HG03575 (cell line): Measurements from ENCODE around the gene GJC2.
"Not testable (repeated sequence)": the region's sequence is repeated elsewhere in the genome, so short reads cannot be mapped to it uniquely, and the experiment has no call there.

Experiments
- ATAC-seq: cut with Tn5 transposase; IDR thresholded peaks from one replicate; pipeline ENCODE4 v1.9.1; 2021; ENCODE audit not compliant: unreplicated experiment, insufficient number of reproducible peaks, low FRiP score; ENCODE audit errors: extremely low read depth

GJC2 gene

GRCh38 chr1:228165372-228166169, 15.8 kb downstream of the GJC2 start, which contains the start of gene IBA57:
TSS of gene IBA57 (plus strand) at chr1:228165804. CDS start at chr1:228165817, 13 bp downstream.
- ATAC-seq, result peak; percentile 35

GRCh38 chr1:228166170-228166936, 16.6 kb downstream of the GJC2 start:
- ATAC-seq, result peak; percentile 6

- ATAC-seq, result no peak
These were observed 19.0 kb downstream of the GJC2 start for GRCh38 chr1:228168563-228169270.

- no peak for ATAC-seq
These were observed 19.6 kb downstream of the GJC2 start for GRCh38 chr1:228169345-228169744.

- no peak for ATAC-seq
These were observed 20.9 kb downstream of the GJC2 start for GRCh38 chr1:228170666-228171065.

- no peak for ATAC-seq
These were observed 21.6 kb downstream of the GJC2 start for GRCh38 chr1:228171221-228171891.

- no peak for ATAC-seq
These were observed 23.1 kb downstream of the GJC2 start for GRCh38 chr1:228172591-228173527.

GRCh38 chr1:228173528-228174481, 24.1 kb downstream of the GJC2 start:
- not testable (repeated sequence) for ATAC-seq

- no peak for ATAC-seq
These were observed 25.0 kb downstream of the GJC2 start for GRCh38 chr1:228174482-228175315.

GRCh38 chr1:228175316-228176023, 25.7 kb downstream of the GJC2 start:
- ATAC-seq, result no peak

- ATAC-seq, result no peak
These were observed 26.3 kb downstream of the GJC2 start for GRCh38 chr1:228176024-228176395.

- no peak for ATAC-seq
These were observed 26.9 kb downstream of the GJC2 start for GRCh38 chr1:228176461-228177182.

GRCh38 chr1:228177183-228177475, 27.4 kb downstream of the GJC2 start:
- no peak for ATAC-seq

GRCh38 chr1:228177721-228178710, 28.3 kb downstream of the GJC2 start:
- no peak for ATAC-seq
